NCI-H69 (cell line): ENCODE results near the gene DOCK2.
A peak's percentile ranks its signal among the peaks of the same experiment; 100 is the strongest.
"Not testable (repeated sequence)": the region's sequence is repeated elsewhere in the genome, so short reads cannot be mapped to it uniquely, and the experiment has no call there.

Experiments
- DNase-seq: peaks from one replicate; lab custom pipeline; 2025; lab: John Stamatoyannopoulos, UW

The DOCK2 gene

GRCh38 chr5:169942181-169942580 is 305.1 kb downstream of the DOCK2 start:
- no peak for DNase-seq

GRCh38 chr5:169943026-169943425 is 306.0 kb downstream of the DOCK2 start:
- no peak for DNase-seq

- no peak for DNase-seq
Measured at GRCh38 chr5:169944115-169944514, 307.0 kb downstream of the DOCK2 start.

- DNase-seq, result peak; percentile 87
Measured at GRCh38 chr5:169944922-169945680, 308.0 kb downstream of the DOCK2 start.

- DNase-seq, result peak; percentile 98
Measured at GRCh38 chr5:169945831-169946261, 308.8 kb downstream of the DOCK2 start.

- peak; percentile 48 for DNase-seq
Measured at GRCh38 chr5:169946743-169947295, 309.7 kb downstream of the DOCK2 start.

- DNase-seq, result no peak
Measured at GRCh38 chr5:169950333-169950732, 313.3 kb downstream of the DOCK2 start.

GRCh38 chr5:169953196-169953595 is 316.1 kb downstream of the DOCK2 start:
- not testable (repeated sequence) for DNase-seq

- peak; percentile 88 for DNase-seq
Measured at GRCh38 chr5:169954786-169955185, 317.7 kb downstream of the DOCK2 start.

- no peak for DNase-seq
Measured at GRCh38 chr5:169956126-169956525, 319.1 kb downstream of the DOCK2 start.

GRCh38 chr5:169956756-169957155 is 319.7 kb downstream of the DOCK2 start:
- DNase-seq, result no peak

- DNase-seq, result peak; percentile 37
Measured at GRCh38 chr5:169958278-169958677, 321.2 kb downstream of the DOCK2 start.

GRCh38 chr5:169960659-169961058 is 323.6 kb downstream of the DOCK2 start:
- no peak for DNase-seq

GRCh38 chr5:169964246-169964645 is 327.2 kb downstream of the DOCK2 start:
- no peak for DNase-seq

- DNase-seq, result no peak
Measured at GRCh38 chr5:169970339-169970738, 333.3 kb downstream of the DOCK2 start.

- DNase-seq, result peak; percentile 63
Measured at GRCh38 chr5:169970911-169971765, 334.1 kb downstream of the DOCK2 start.

- no peak for DNase-seq
Measured at GRCh38 chr5:169971780-169972179, 334.7 kb downstream of the DOCK2 start.

- DNase-seq, result no peak
Measured at GRCh38 chr5:169973056-169973455, 336.0 kb downstream of the DOCK2 start.

GRCh38 chr5:169974121-169974770 is 337.2 kb downstream of the DOCK2 start:
- DNase-seq, result no peak

- DNase-seq, result peak; percentile 69
Measured at GRCh38 chr5:169978714-169979113, 341.6 kb downstream of the DOCK2 start.

- DNase-seq, result peak; percentile 57
Measured at GRCh38 chr5:169979871-169980270, 342.8 kb downstream of the DOCK2 start.

GRCh38 chr5:169980418-169981053 is 343.5 kb downstream of the DOCK2 start, which contains the start of gene INSYN2B:
TSS of gene INSYN2B (minus strand) at chr5:169980495. CDS start at chr5:169883898, 96,597 bp downstream.
- peak; percentile 93 for DNase-seq
